Measurements from ENCODE around the gene ARFGAP2. TPM values are rescaled to one million over a fixed set of nuclear protein-coding genes. Genes with fewer than 3 reads are reported as not detected.
A peak's percentile ranks its signal among the peaks of the same experiment; 100 is the strongest.

The ARFGAP2 gene
- total RNA-seq, 1 donor from 2014 or later, result 119 TPM

DNA sequence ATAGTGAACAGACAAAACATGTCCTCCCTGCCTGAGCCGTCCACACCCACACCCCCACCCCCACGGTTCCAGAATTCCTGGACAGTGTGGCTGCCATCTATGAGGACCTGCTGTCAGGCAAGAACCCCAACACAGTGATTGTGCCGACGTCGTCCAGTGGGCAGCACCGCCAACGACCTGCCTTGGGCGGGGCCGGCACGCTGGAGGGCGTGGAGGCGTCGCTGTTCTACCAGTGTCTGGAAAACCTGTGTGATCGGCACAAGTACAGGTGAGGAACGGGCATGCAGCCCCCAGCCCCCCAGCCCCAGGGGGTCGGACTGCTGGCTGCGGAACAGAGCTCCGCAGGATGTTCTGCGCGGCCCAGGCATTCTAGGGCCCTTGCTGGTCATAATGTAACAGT lies 19.7 kb downstream of the ARFGAP2 start:
- no peak overlapping the region for H3K27ac Mint-ChIP-seq (ENCODE audit: unreplicated experiment)
- peaks cover 21% of the 10 kb centered on the region for H3K4me1 Mint-ChIP-seq (ENCODE audit: low read depth, unreplicated experiment)
- H3K4me3 Mint-ChIP-seq (ENCODE audit: unreplicated experiment), result no peak overlapping the region
- H3K27me3 Mint-ChIP-seq (ENCODE audit: unreplicated experiment), result peaks cover 13% of the 10 kb centered on the region
- no peaks in the 10 kb centered on the region for H3K36me3 Mint-ChIP-seq (ENCODE audit: unreplicated experiment)
- peaks cover 7% of the 10 kb centered on the region for H3K9me3 Mint-ChIP-seq (ENCODE audit: unreplicated experiment)
- TF ChIP-seq, protein P1, sequence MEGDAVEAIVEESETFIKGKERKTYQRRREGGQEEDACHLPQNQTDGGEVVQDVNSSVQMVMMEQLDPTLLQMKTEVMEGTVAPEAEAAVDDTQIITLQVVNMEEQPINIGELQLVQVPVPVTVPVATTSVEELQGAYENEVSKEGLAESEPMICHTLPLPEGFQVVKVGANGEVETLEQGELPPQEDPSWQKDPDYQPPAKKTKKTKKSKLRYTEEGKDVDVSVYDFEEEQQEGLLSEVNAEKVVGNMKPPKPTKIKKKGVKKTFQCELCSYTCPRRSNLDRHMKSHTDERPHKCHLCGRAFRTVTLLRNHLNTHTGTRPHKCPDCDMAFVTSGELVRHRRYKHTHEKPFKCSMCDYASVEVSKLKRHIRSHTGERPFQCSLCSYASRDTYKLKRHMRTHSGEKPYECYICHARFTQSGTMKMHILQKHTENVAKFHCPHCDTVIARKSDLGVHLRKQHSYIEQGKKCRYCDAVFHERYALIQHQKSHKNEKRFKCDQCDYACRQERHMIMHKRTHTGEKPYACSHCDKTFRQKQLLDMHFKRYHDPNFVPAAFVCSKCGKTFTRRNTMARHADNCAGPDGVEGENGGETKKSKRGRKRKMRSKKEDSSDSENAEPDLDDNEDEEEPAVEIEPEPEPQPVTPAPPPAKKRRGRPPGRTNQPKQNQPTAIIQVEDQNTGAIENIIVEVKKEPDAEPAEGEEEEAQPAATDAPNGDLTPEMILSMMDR (IDR thresholded peaks at IDR 0.05; ENCODE audit: partially characterized antibody, unreplicated experiment), result no peak
- no peak for DNase-seq

DNA sequence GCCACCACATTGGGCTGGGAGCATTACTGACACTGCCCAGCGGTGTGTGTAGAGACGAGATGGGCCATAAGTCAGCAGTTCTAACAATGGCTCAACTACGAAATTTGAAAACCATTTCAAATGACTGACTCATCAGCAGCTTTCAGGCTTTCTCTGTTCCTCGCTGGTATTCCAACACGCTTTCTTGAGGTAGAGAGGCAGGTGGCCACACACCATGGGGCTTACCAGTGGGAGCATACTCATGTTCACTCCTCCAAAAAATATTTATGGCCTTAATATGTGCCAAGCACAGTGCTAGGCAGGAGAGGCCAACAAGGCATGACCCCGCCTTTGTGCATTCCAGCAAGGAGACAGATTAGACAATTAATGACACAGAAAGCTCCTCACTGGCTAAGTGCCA lies 20.3 kb downstream of the ARFGAP2 start:
- H3K36me3 Mint-ChIP-seq (ENCODE audit: unreplicated experiment), result no peaks in the 10 kb centered on the region
- H3K9me3 Mint-ChIP-seq (ENCODE audit: unreplicated experiment), result peaks cover 7% of the 10 kb centered on the region
- DNase-seq, result no peak
- TF ChIP-seq, protein P1 (IDR thresholded peaks at IDR 0.05; ENCODE audit: partially characterized antibody, unreplicated experiment), result no peak
- peaks cover 11% of the 10 kb centered on the region for H3K27me3 Mint-ChIP-seq (ENCODE audit: unreplicated experiment)
- H3K4me3 Mint-ChIP-seq (ENCODE audit: unreplicated experiment), result no peak overlapping the region
- peaks cover 19% of the 10 kb centered on the region for H3K4me1 Mint-ChIP-seq (ENCODE audit: low read depth, unreplicated experiment)
- H3K27ac Mint-ChIP-seq (ENCODE audit: unreplicated experiment), result no peak overlapping the region

DNA sequence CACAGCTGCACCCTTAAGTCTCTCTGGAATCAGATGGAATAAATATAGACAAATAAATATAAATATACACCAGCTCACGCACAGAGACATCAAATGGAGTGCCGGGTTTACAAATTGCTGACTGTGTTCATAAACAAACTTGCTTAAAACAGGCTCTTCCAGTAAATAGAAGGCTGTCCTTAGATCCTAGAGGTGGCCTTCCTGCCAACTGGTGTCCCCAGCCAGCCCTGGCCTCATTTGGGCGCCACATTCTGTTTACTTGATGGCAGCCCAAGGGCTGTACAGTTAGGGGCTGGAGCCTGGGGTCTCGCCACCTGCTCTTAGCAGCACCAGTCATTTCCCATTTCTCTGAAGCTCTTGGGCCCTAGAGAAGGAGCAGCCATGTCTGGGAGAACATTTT lies 20.8 kb downstream of the ARFGAP2 start:
- Mint-ChIP-seq H3K27ac (ENCODE audit: unreplicated experiment) (no peak overlapping the region), H3K27me3 (ENCODE audit: unreplicated experiment) (peaks cover 13% of the 10 kb centered on the region), H3K4me1 (ENCODE audit: low read depth, unreplicated experiment) (peaks cover 19% of the 10 kb centered on the region), H3K9me3 (ENCODE audit: unreplicated experiment) (peaks cover 8% of the 10 kb centered on the region), H3K4me3 (ENCODE audit: unreplicated experiment) (no peak overlapping the region), H3K36me3 (ENCODE audit: unreplicated experiment) (no peaks in the 10 kb centered on the region)
- DNase-seq, result no peak
- TF ChIP-seq, protein P1 (IDR thresholded peaks at IDR 0.05; ENCODE audit: partially characterized antibody, unreplicated experiment), result no peak

DNA sequence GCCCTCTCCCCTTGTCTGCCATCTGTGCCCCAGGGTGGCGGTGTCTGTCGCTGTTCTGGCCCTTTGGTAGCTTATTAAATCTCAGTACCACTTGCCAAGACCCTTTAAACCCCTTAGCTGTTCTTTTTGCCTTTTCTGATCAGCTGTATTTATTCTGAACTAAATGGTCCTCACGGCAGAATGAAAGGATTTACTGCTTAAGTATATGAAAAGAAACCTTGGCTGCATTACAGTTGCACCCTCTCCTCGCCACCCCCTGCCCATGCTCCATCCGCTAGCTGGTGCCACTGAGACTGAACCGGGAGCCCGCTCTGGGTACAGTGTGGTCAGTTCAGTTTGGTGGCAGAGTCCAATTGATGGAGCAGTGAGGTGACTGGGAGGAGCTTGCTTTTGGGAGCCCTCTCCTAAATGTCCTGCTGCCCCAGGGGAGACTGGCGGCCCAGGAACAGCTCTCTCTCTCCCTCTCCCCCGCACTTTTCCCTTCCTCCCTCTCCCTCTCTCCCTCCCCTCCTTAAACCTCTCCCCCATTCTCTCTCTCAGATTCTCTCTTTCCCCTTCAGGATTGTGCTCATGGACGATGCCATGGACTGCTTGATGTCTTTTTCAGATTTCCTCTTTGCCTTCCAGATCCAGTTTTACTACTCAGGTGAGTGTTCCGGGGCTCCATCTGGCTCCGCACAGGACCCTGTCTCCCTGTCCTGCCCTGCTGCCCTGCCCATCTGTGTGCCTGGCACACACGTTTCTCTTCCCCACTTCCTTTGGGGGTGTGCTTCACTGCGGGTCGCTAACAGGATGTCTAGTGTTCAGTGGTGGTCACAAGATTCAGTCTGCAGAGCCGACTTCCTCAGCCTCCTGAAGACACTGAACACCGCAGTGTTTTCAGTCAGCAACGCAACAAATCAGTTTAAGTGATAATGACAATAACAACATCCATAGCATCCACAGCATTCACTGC lies 21.8 kb downstream of the ARFGAP2 start:
- peaks cover 5% of the 10 kb centered on the region for H3K36me3 Mint-ChIP-seq (ENCODE audit: unreplicated experiment)
- peaks cover 19% of the 10 kb centered on the region for H3K4me1 Mint-ChIP-seq (ENCODE audit: low read depth, unreplicated experiment)
- peak overlapping the region; percentile 38 for H3K27ac Mint-ChIP-seq (ENCODE audit: unreplicated experiment)
- H3K27me3 Mint-ChIP-seq (ENCODE audit: unreplicated experiment), result peaks cover 10% of the 10 kb centered on the region
- DNase-seq, result no peak
- TF ChIP-seq, protein P1 (IDR thresholded peaks at IDR 0.05; ENCODE audit: partially characterized antibody, unreplicated experiment), result no peak
- no peak overlapping the region for H3K4me3 Mint-ChIP-seq (ENCODE audit: unreplicated experiment)
- peaks cover 8% of the 10 kb centered on the region for H3K9me3 Mint-ChIP-seq (ENCODE audit: unreplicated experiment)
